T1000 (cell line): ENCODE measurements around the gene NRG3.
"Not testable (repeated sequence)": the region's sequence is repeated elsewhere in the genome, so short reads cannot be mapped to it uniquely, and the experiment has no call there.

Source experiments
- DNase-seq: peaks from one replicate; lab custom pipeline; 2025; ENCODE audit warnings: mixed read lengths; lab: John Stamatoyannopoulos, UW

The NRG3 gene

GRCh38 chr10:83006479-83006878 is 1131.5 kb downstream of the NRG3 start:
- DNase-seq, result not testable (repeated sequence)

DNA sequence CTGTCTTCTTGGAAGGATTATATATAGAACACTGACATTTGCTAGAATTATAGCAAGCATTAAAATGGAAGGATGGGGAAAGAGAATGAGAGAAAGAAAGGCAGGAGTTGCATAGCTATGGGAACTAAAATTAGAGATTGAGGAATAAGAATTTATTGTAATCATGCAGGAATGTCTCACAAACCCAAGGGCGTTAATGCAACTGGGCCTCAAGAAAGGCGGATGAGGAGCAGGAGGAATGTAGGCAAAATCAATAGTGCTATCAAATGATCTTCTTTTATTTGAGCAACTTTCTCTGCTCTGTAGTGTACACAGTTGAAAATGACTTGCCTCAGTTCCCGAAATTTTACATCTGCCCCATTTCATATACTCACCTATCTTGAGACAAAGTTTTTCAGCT is 1132.5 kb downstream of the NRG3 start:
- no peak for DNase-seq

GRCh38 chr10:83012866-83013265 is 1137.9 kb downstream of the NRG3 start:
- peak; percentile 4 for DNase-seq

DNA sequence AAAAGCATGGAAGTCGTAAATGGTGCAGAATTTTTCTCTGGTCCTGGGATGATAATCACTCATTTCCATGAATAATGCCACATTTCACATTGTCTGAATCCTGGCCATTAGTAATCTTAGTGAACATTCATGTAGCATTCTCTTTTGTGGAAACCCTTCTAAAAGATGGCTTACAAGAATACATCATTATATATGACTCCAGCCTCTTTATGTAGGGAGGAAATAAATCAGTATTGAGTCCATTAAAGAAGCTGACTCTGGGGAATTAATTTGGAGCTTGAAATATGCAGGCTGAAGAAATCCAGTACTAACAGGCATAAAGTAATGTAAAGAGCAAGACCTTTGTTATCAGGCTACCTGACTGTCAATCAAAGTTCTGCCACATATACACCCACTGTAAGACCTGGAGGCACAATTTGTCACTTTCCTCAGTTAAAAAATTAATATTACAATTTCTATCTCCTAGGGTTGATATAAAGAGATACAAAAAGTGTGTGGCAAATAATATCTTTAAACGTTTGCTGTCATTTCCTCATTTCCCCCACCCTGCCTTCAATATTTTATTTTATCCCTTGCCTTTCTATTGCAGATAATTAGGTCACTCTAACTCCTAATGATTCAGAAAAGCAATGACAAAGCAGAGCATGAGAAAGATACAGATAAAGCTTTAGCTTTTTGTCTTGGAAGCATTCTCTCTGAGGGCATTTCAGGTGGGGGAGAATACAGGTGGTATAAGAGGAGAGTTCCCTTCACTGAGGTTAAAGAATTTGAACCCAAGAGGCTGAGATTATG is 1142.3 kb downstream of the NRG3 start:
- DNase-seq, result no peak

GRCh38 chr10:83023662-83024061 is 1148.7 kb downstream of the NRG3 start:
- no peak for DNase-seq
